Activated T-cell treated with anti-CD3 and anti-CD28 coated beads for 4 hours (primary cell): ENCODE data around the gene GMNC.
"Not testable (repeated sequence)": the region's sequence is repeated elsewhere in the genome, so short reads cannot be mapped to it uniquely, and the experiment has no call there.

ENCODE experiments used
- DNase-seq: peaks from one replicate; pipeline ENCODE4 v3.0.0-alpha.2; 2020

Gene GMNC, protein sequence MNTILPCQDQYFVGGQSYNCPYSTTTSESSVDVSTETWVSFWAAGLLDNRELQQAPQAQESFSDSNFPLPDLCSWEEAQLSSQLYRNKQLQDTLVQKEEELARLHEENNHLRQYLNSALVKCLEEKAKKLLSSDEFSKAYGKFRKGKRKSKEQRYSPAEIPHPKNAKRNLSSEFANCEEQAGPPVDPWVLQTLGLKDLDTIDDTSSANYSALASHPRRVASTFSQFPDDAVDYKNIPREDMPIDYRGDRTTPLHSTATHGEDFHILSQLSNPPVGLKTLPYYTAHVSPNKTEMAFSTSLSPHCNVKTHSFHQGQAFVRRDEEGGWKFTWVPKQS

DNA sequence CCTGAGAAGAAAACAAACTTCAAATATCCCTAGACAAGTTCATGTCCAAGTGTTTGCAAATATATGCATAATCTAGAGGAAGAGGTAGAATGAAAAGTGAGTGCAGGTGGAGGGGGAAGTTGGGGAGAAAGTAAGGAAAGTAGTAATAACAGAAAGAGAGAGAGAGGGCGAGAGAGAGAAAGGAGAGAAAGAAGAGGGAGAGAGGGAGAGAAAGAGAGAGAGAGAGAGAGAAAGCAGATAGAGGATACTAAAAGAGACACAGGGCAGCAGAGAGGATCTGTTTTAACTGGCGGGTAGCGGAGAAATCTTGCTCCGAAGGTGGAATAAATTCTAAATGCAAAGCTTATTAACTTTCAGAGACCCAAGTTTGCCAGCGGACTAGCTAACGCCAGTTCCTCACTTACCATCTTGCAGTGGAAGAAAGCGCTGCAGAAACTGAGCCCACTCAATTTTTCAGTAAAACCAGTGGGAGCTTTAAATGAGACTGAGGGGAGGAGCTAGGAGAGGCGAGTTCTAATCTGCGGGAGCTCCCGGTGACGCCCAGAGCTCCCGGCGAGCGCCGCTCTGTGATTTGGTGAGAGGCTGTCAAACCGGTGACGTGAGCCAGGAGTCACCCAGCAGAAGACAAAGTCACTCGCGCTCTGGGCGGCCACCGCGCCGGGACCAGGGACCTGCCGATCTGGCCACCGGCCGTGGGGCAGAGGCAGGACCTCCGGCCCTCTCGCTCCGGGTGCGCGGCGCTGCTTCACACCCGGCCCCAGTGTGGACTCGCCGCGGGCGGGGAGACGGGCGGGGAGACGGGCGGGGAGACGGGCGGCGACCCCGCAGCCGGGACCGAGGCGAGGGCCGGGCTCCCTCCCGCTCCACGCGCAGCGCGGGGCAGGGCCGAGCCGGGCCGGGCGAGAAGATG, at the start of gene GMNC:
Gene GMNC, minus strand, starts transcription at position 486 of the 910 bp plus-strand sequence. Its CDS starts 79 bp downstream, at position 407.
- DNase-seq: no peak

DNA sequence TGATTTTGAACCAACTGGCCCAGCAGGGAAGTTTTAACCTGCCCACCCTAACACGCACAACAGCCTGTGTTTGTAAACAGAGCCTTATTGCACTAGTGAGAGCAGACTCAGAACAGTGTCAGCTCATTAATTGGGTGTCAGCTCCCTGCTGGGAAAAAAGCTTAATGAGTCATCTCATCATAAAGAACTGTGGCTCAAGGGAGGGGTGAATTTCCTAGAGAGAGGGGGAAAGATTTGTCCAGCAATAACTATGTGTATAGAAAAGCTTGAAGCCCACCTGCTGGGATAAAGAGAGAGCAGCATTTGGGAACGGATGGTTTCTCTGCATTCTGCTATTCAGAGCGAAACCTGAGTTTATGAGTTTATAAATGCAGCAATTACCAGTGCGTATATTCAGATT, 48.9 kb upstream of the GMNC start:
- DNase-seq: no peak

DNA sequence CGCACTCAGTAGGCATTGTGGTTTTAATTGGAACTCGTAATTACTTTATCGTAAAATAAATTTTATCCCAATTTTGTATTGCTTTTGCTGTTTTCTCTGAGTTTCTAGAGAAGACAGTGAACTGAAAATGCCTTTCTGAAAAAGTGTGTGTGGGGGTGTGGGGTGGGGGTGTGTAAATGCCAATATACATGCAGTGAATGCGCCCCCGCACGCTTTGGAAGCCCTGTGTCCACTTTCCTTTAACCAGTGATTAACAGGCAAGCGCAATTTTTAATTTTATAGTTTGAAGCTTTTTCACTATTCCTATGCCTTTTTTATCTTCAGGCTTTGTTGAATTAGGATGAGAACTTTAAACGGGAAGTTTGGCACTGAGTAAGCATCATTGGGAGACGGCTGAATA, 47.4 kb upstream of the GMNC start:
- no peak for DNase-seq

DNA sequence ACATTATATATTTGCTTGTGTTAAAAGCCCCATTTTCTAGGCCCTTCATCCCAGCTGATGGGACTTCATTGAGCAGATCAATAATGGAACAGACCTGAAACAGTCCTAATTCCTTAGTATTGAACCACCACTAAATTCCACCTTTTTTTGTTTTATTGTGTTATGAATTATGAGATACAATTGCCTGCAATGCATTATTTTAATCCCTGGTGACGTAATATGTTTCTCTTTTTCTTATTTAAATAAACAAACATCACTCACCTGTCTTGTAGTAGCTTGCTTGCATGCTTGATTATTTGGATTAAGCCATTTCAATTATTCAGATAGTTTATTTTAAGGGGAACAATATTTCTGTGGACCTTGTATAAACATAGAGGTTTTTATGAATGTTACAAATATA, 40.7 kb upstream of the GMNC start:
- no peak for DNase-seq

DNA sequence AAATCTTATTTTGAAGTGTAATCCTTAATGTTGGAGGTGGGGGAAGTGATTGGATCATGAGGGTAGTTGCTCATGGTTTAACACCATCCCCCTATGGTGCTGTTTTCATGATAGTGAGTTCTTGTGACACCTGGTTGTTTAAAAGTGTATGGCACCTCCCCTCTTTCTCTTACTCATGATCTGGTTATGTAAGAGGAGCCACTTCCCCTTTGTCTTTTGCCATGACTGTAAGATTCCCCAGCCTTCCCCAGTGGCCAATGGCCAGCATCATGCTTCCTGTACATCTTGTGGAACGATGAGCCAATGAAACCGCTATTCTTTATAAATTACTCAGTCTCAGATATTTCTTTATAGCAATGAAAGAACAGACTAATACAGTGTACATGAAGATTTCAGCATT, 39.8 kb upstream of the GMNC start:
- DNase-seq: no peak

DNA sequence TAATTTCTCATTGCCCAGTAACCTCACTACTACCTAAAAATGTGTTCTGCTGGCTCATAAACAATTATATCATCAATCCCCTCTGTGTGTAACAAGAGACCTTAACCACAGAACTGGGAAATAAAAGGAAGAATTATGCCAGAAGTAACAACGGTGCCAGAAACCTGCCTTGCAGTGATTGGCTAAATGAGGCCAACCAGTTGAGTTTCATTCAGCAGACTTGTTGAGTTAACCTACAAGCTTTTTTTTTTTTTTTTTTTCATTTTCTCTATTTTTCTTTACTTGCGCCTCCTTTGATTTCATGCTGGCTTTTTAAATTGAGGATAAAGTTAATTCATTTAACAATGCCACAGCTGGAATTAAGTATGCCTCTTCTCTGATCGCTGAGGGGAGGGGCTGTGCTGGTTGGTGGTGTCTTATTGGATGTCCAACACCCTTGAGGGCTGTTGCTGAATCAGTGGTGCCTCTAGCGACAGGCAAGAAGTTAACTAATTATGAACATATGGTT, 30.0 kb upstream of the GMNC start:
- DNase-seq: no peak

DNA sequence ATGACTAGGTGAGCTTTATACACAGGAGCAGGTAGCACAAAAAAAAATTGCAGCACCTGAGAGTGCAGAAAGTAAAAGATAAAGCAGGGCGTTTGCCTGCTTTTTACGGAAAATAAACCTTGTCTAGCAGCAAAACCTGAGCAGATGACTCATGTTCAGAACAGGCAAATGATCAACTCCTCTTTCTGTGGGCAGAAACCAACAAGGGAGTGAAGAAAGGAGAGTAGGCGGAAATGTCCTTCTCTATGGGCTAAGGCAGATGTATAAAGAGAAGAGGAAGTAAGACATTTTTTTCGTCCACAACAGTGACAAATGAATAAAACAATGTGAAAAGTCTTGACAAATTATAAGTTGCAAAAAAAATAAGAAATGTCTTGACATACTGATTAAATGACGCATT, 24.5 kb upstream of the GMNC start:
- DNase-seq: no peak

DNA sequence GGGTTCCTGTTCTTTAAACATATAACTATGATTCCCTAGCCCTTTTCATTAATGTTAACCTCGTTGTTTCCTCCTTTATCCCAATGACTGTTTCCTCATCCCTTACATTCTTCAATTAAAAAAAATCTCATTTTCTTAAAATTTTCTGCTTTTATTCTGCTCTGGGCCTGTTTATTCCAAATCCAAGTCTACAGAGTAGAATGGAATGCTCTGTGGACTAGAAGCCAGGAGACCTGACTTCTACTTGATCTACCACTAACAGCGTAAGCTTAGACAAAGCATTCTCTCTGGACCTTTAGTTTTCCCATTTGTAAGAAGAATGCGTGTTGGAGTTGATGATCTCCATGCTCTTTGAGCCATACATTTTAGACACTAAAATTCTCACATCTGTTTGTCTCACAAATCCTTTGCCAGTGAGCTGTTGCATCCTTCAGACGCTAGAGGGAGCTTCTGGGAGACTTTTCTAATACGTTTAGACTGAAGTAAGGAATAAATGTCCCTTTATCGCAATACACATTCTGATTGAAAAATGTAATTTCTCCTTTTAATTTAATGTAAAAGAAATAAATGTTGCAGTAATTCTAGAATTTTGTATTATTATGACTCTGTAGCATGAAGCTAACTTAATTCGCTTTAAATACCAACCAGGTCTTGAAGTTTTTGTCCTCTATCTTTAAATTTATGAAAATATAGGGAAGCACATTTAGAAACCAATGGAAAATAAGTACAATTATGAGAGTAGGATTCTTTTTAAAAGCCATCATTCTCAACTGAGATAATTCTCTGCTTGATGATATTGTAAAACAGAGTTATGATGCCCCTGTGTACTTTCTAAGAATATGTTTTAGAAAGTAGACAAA, 21.7 kb upstream of the GMNC start:
- no peak for DNase-seq

DNA sequence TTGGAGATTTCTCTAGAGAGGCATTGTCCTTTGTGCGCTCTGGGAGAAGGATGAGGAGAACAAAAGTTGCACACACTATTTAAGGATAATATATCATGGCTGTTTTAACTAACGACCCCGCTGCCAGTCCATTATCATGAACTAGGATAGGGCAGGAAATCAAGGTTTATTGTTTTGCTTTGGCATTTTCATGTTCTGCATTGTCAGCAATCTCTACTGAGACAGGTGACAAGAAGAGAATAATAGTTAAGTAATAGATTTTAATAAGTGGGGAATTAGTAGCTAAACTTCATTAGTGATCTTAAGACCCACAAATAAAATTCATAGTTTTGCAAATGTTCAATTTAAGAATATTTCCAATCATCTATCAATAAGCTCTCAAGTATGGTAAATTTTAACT, 20.6 kb upstream of the GMNC start:
- no peak for DNase-seq

DNA sequence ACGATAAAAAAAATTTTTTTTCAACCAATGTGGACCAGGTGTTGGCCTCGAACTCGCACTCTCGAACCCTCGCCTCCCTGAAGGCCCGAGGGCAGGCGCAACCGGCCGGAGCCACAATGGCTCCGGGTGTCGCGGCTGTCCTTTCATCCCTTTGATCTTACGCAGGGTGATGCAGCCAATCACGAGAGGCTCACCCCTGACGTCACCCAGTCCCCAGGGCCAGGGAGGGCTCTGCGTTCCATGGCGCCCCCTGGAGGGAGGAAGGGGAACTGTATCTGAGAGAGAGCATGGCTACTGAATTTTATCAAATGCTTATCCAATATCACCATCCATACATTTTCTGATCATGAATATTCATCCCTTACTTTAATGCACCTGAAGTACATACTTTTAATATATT, 15.4 kb upstream of the GMNC start:
- DNase-seq: no peak

DNA sequence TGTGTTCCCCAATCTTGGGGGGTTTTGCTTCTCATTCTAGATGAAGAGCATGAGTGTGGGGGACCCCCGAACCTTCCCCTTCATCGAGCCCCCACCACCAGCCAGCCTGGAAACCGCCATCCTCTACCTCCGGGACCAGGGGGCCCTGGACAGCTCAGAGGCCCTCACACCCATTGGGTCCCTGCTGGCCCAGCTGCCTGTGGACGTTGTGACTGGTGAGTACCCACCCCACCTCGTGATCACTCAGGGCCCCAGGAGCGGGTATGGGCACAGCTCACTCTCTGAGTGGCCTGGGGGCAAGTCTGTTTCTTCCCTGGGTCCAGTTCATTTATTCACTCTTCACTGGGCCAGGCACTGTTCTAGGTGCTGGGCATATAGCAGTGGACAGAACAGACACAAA, 13.9 kb upstream of the GMNC start:
- DNase-seq: not testable (repeated sequence)

DNA sequence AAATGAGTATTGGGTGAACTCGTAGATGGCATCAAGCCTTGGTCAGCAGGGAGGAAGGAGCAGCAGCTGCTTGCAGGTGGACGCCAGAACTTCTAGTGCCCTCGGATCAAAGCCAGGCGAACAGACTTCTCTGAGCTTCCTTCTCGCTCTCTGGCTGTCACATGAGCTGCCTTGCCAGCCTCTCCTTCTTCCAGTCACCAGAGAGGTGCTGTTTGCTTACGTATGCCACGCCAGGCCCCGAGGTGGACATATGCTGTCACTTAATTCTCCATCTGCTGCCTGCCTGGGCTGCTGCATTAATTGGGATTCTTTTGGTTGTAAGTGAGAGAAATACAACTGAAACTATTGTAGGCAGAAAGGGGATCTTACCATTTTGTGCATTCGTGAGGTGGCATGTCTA, 12.6 kb upstream of the GMNC start:
- not testable (repeated sequence) for DNase-seq

DNA sequence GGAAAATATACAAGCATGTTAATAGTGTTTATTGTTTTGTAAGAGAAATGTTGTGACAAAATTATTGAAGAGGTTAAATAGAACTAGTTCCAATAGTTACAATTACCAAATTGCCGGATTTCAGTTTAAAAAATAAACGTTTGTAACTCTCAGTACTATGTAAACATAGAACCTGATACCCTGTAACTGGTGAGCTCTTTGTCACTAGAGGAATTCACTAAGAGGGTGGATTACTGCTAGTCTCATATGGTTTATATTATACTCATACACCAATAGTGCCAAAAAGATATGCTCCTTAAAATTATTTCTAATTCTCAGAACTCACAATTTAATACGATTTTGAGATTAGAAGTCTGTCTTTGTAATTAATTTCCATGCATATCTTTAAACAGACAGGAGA, 7.6 kb upstream of the GMNC start:
- no peak for DNase-seq

DNA sequence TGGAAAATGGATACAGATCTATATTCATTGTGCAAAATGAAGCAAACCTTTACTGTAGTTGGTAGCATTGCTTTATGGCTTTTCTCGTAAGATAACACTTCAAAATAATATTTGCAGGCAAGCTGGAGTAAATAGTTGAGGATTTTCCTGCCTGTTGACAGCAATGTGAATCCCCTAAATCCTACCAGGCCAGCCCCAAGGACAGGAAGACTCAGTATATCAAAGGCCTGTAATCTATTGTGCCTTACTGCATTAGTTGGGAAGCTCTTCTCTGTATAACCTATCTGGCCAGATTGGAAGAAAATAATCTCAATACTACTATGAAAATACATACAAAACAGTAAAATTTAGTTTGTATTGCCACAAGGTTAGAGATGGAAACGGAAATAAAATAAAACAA, 4.6 kb upstream of the GMNC start:
- DNase-seq: no peak

DNA sequence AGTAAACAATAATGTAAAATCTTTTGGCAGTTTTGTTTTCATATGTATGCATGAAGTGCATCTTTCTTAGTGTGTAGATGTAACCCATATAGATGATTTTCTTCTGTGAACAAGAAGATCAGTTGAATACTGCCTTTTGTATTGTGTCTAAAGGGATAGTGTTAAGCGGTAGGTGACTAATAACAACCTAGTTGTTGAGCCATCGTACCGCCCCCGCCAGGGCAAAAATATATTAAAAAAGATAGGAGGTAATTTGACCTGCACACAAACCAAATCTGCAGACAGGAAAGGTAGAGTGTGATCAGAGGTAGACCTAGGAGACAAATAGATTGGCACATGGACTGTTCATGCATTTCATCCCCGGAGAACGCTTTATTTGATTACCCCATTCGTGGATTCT, 3.3 kb upstream of the GMNC start:
- DNase-seq: no peak

DNA sequence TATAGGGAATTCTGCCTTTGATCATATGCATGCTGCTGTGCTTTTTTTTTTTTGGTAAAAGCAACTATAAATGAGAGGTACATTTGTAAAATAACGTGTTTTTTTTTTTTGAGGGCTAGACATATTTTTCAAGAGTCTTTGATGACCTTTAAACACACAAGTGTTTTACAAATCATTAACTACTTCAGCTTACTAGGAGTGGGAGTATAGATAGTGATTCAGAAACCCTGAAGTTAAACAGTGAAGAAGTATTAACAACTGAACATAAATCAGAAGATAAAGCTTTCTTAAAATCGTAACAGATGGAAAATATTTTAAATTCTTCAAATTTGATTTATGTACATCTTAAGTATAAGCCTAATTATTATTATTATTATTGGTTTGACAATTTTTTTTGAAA, 2.9 kb upstream of the GMNC start:
- DNase-seq: no peak

DNA sequence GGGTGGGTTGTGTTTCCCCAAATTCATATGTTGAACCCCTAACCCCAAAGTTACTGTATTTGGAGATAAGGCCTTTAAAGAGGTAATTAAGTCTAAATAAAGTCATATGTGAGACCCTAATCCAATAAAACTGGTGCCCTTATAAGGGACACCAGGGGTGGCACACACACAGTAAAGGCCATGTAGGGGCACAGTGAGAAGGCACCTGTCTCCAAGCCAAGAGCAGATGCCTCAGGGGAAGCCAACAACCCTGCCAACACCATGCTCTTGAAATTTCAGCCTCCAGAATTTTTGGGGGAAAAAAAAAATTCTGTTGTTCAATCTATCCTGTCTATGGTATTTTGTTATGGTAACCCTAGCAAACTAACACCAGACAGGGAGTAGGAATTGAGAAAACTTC, 1.5 kb upstream of the GMNC start:
- DNase-seq: no peak

DNA sequence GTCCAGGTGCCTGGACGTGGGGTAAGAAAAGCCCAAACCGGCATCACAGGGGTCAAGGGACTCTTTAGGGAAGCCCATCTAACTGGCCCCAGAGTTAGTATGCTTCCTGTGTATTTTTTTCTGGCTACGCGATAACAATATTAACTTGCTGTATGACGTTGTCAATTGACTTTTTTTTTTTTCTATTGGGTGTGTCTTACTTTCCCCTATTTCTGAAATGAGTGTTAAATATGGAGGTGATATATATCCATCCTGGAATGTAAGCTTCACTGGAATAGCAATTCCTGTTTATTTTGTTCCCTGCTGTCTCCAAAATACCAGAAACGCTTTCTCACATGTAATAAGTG, 598 bp upstream of the GMNC start:
- DNase-seq: no peak

DNA sequence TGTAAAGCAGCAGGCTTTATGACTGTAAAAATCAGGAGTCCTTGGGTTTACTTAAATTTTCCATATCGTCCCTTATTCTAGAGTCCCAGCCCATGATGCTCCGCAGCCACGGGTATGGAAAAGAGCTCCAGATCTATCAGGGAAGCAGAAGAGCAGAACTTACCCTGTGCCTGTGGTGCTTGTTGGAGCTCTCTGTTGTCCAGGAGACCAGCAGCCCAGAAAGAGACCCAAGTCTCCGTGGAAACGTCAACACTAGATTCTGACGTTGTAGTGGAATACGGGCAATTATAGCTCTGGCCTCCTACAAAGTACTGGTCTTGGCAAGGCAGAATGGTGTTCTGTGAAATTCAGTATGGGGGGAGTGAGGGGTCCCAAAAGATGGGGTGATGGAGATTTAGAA, 2.0 kb downstream of the GMNC start:
- DNase-seq: no peak

DNA sequence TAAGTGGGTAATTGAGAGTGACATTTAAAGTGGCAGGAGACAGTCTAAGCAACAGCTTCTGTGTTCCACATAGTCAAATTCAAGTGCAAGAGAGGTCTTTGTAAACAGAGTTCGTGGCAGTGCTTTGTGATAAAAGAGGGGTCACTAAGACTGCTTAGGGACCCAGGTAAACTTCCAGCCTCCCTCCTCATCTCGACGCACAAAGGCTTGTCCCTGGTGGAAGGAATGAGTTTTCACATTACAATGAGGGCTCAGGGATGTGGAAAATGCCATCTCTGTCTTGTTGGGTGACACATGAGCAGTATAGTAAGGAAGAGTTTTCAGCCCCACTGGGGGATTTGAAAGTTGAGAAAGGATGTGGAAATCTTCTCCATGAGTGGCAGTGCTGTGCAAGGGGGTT, 7.3 kb downstream of the GMNC start:
- DNase-seq: no peak

DNA sequence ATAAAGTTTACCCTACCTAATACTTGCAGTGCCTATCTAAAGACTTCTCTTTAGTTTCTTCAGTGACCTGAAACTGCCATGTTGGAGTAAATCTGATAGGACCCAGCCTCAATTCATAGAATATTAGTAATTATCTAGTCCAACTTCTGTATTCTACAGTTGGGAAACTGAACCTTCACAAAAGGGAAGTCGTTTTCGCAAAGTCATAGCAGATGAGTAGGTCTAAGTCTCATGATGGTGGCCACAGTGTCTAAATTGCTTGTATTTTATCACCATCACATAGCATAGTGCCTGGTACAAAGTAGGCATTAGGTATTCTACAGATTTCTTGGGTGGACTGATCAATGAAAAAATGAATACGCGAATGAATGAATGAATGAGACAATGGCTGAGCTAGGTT, 8.4 kb downstream of the GMNC start:
- no peak for DNase-seq

DNA sequence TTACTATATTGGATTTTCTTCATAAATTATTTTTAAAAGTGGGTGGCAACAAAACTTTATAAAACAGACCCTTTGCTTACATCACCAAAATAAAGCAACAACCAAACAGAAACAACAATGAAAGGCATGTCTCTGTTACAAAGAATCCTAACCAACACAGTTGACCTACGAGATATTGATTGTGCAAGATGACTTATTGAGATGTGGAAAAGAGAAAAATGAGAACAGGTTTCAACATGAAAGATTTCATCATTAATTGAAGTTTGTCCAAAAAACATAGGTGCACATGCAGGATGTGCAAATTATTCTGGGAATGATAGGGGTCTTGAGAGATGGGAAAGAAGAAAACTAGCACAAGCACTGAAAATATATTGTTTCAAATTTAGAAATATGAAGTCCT, 9.0 kb downstream of the GMNC start:
- no peak for DNase-seq

DNA sequence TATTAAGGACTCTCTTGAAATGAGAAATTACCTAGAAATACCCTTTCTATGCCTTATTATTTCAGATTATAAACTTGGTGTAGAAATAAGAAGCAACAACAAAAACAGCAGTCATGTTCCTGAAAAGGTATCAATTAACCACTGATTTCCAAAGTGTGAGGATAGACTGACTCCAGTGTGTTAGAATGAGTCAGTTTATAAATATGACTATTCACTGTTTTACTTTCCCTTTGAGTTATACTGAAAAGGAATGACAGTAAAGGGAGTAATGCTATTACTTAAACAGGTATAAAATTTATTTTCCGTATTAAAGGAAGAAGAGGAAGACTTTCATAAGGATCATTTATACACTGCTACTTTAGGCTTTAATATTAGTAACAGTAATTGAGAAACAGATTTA, 12.9 kb downstream of the GMNC start:
- no peak for DNase-seq
